SK-MEL-5 (cell line): ENCODE results near the gene MAPK1IP1L. TPM values are rescaled to one million over a fixed set of nuclear protein-coding genes. Genes with fewer than 3 reads are reported as not detected.
"Not testable (repeated sequence)": the region's sequence is repeated elsewhere in the genome, so short reads cannot be mapped to it uniquely, and the experiment has no call there.

ENCODE experiments used
- DNase-seq: peaks from one replicate; pipeline ENCODE4 v3.0.0-alpha.2; 2016; ENCODE audit warnings: low read depth, low spot score
- in situ Hi-C: cut with HindIII; loops from 2 replicates; pipeline ENCODE4 v1.10.0; 2016; ENCODE audit warnings: low sequenced_read_pairs, high pct_unique_total_duplicates, low pct_unique_long_range_greater_than_20kb
- polyA plus RNA-seq, 2 experiments: library from polyadenylated mRNA; depleted of rRNA; stranded (reverse); fragments of >200 nt; gene quantifications; 2 replicates each; pipeline ENCODE4 v1.2.3, GENCODE V29; 2015
- total RNA-seq: library from RNA; depleted of rRNA; stranded (reverse); fragments of >200 nt; shearing (Covaris generic); gene quantifications from 2 replicates; pipeline ENCODE4 v1.2.3, GENCODE V29; 2014; rRNA removed

The MAPK1IP1L gene
- 55.1 and 56.4 TPM in 2 replicates for total RNA-seq
- polyA plus RNA-seq (2015; cell fraction: cytosol; rRNA removed) = 196 and 229 TPM in 2 replicates
- polyA plus RNA-seq (2015; cell fraction: nucleus; rRNA removed) = 73.7 and 81.6 TPM in 2 replicates

DNA sequence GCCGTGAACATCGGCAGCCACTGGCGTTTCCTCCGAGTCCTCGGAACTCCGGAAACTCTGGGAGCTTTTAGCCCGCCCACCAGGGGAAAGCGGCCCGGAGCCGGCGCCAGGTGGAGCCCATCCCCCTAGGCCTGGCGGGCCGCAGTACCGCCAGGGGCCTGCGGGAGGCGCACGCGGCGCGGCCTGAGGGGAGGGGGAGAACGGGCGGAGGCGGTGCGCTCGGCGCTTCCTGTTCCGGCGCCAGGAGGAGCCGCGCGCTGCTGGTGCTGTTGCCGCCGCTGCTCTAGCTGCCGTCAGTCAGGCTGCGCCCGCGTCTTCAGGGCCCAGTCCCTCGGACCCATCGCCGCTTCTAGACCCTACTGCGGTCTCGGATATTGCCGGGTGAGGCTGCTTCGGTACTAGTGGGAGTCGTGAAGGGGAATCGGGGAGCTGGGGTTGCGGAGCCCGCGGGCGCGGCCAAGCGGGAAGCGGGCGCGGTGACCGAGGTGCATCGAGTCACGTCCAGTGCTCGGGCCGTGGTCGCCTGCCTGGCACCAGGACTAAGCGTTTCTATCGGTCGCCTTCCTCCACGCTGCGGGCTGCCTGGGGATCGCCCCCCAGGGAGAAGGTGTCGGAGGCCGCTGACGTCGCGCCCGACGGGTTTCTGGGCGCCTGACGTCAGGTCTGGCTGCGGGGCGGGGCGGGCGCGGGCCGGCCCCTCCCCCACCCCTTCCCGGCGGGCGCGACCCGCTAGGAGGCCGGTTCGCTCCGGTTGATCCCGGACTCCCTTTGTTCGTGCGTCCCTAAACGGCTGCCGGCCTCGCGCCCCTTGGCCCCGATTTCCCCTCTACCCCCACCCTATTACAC lies at the start of gene MAPK1IP1L:
MAPK1IP1L (plus strand) TSS at position 225 of the 846 bp plus-strand sequence. CDS start 10,037 bp downstream, outside the sequence.
- in situ Hi-C loops = no loop called here
- DNase-seq = peak; percentile 93

DNA sequence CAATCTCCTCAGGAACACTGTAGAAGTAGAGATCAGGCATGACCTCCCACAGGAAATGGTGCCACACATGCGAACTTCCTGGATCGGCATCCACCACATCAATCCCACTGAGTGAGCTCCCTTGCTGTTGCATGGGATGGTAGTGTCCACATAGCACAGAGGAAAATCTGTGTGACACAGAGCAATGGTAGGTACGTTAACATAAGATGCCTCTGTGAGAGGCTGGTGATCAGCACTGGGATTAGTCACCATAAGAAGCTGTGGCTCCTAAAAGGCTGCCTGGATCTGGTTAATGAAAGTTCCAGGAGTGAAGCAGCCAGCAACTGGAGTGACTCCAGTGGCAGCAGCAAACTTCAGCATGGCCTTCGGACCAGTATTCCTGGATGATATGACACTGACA lies 46.4 kb upstream of the MAPK1IP1L start:
- no peak for DNase-seq
- in situ Hi-C loops = no loop called here

GRCh38 chr14:55015006-55015405 lies 36.4 kb upstream of the MAPK1IP1L start:
- DNase-seq = no peak
- in situ Hi-C loops = no loop called here

- no peak for DNase-seq
- in situ Hi-C loops = no loop called here
These were observed 31.4 kb upstream of the MAPK1IP1L start for GRCh38 chr14:55019968-55020554.

GRCh38 chr14:55024365-55024764 lies 27.1 kb upstream of the MAPK1IP1L start:
- DNase-seq = not testable (repeated sequence)

GRCh38 chr14:55025948-55026347 lies 25.5 kb upstream of the MAPK1IP1L start:
- no peak for DNase-seq
- in situ Hi-C loops = no loop called here

More at GRCh38 chr14:55024365-55024764, 27.1 kb upstream of the MAPK1IP1L start:
- in situ Hi-C loops = not testable (repeated sequence)

GRCh38 chr14:55026441-55026792 lies 25.0 kb upstream of the MAPK1IP1L start:
- no peak for DNase-seq
- in situ Hi-C loops = no loop called here

DNA sequence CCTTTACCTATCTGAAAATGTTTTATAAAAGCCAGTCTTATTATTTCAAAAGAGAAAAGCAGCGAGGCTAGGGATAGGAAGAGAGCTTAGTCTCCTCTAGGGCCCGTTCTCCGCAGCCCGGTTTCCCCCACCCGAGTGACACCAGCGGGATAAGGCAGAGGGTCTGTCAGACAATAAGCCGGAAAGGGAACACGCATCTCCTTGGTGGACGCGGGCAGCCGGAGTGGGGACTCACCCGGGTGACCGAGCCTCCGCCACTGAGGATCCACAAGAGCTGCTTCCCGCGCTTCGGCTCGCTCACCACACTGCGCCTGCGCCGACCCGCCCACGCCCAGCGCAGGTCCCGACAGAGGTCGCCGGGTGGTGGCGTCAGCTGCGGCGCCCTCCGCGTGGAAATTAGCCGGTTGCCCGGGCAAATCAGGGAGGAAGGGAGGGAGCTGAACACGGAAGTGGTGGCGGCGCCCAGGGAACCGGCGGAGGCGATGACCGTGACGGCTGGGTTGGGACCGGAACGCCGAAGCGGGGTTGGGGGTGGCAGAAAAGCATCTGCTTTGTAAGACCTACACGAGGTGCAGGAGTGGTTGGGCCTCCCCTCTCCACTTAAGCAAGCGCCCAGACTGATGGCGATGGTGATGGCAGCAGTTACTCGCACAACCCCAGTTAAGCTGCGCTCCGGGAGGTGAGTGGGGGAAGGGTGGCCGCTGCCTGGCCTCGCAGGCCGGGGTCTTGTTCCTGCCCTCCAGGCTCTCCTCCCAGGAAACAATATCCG lies 24.5 kb upstream of the MAPK1IP1L start, which contains the start of the genes SOCS4 and WDHD1:
SOCS4 (plus strand) TSS at position 444 of the 769 bp plus-strand sequence. CDS start 15,806 bp downstream, outside the sequence.
WDHD1 (minus strand) TSS at position 307 of the 769 bp plus-strand sequence. CDS start 312 bp downstream, outside the sequence.
- peak; percentile 89 for DNase-seq
- in situ Hi-C loops = no loop called here

DNA sequence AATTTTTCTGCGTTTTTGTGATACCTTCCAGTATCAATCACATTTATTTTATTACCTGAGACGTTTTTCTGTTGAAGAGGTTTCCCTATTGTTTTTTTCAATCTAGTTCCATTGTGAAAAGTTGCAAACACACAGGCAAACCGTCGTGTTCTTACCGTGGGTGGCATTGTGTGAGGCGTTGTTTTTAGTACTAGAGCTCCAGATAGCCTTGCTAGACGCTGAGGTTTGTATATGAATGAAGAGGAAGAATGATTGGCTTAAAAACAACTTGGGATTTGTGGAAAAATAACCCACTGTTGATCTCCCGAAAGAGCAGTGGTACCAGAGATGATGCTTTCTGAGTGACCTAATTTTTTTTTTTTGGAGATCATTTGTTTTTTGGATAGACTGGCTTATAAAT lies 23.4 kb upstream of the MAPK1IP1L start:
- in situ Hi-C loops = no loop called here
- no peak for DNase-seq

DNA sequence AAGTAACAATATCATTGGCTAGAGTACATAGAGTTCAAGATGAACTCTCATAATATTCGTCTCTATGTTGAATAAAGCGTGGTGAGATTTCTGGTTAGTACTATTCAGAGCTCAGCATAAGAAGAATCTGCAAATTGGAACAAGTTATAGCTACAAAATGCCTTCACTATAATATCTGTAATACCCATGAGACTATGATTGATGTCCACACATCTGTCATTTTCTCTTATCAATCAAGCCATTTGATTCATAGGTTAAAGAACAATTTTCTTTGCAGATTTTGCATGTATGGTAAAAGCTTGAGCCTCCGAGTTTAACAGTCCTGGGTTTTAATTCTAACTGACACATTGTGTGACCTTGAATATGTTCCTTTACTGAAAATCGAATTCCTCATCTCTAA lies 23.0 kb upstream of the MAPK1IP1L start:
- DNase-seq = no peak
- in situ Hi-C loops = no loop called here

DNA sequence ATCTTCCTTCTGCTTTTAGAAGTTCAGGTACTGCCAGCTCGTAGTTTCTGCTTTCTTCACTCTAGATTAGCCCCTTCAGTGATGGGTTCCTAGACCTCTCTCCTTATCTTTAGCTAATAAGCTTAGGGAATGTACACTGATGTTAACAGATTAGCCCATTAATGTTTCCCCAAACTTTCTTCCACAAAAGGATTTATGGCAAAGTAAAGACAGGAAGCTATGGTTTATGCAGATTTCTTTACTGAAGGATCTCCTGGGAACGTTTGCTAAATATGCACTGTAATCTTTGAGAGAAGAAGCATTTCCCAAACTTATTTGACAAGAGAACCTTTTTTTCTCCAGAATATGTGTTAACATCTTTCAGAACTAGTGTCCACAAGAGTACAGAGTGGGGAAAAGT lies 20.3 kb upstream of the MAPK1IP1L start:
- DNase-seq = no peak
- in situ Hi-C loops = no loop called here

DNA sequence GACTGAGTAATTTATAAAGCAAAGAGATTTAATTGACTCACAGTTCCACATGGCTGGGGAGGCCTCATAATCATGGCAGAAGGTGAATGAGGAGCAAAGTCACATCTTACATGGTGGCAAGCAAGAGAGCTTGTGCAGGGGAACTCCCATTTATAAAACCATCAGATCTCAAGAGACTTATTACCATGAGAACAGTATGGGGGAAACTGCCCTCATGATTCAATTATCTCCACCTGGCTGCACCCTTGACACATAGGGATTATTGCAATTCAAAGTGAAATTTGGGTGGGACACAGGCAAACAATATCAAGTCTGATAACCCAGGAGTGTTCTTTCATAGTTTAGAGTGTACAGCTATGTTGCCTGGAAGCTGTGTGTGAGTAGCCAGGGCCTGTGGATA lies 13.5 kb upstream of the MAPK1IP1L start:
- in situ Hi-C loops, DNase-seq: not testable (repeated sequence)

DNA sequence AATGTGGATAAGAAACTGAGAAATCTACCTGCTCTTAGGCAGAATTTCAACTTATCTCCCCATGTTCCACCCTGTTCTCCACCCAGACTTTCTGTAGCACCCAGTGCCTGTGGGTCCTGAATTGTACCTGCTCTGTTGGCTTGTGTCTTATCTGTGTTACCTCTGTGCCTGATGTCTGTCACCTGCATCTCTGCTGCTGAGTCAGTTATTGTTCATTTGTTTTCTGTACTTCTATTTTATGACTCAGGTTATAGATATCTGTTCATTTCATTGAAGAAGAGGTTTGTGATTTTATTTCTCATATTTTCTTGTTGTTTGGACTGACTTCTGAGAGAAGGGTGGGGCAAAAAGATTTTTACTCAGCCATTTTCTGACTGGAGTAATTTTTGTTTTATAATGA lies 12.7 kb upstream of the MAPK1IP1L start:
- in situ Hi-C loops = no loop called here

DNA sequence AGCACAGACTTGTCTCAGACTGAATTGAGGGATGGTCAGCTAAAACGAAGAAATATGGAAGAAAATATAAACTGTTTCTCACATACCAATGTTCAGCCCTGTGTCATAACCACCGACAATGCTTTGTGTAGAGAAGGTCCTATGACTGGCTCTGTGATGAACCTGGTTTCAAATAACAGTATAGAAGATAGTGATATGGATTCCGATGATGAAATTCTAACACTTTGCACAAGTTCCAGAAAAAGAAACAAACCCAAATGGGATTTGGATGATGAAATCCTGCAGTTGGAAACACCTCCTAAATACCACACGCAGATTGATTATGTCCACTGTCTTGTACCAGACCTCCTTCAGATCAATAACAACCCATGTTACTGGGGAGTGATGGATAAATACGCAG lies 7.9 kb upstream of the MAPK1IP1L start:
- in situ Hi-C loops = no loop called here
- no peak for DNase-seq

More for the DNA sequence above, 12.7 kb upstream of the MAPK1IP1L start:
- no peak for DNase-seq

DNA sequence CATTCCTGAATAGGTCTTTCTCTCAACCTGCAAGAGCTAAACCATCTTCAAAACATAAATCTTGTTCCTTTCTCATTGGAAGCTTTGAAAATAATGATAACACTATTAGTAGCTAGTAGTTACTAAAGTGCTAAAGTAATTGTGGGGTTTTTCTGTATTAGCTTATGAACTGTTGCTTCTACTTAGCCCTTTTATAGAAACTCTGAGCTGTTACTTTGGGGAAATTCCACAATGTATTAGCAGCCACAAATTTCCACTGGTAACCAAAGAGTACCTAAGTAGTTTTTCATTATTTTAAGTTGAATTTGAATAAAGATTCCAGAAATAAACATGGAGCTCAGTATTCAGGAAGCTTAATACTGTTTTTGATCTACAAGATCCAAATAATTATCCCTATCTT lies 6.4 kb upstream of the MAPK1IP1L start:
- in situ Hi-C loops = no loop called here
- no peak for DNase-seq

DNA sequence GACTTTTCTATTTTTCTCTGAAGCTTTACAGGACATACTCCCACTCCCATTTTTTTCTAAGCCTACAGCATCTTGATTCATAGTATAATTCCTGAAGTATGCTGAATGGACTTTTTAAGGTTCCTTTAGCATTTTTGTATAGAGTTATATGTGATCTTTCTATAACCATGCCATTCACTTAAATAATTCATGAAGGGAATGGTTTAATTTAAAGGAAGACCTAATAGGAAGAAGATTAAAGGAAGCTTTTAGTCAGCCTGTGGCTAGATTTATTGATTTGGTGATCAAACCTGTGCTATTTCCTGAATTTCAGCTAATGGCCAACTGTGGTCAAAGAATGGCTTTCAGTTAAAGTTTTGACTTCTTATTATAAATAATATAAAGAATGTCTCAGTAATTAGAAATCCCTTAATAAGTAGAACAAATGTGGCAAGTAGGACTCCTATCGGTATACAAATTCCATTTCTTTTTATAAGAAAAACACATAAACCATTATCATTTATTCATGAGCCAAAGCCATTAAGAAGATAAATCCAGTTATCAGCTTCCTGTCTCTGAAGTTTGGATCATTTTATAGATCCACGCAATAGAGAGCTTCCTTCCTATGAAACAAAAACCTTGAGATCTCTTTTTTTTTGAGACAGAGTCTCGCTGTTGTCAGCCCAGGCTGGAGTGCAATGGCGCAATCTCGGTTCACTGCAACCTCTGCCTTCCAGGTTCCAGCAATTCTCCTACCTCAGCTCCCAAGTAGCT lies 4.0 kb upstream of the MAPK1IP1L start:
- in situ Hi-C loops = no loop called here

GRCh38 chr14:55048900-55049436 lies 2.5 kb upstream of the MAPK1IP1L start:
- DNase-seq = no peak
- in situ Hi-C loops = no loop called here

More for the DNA sequence above, 4.0 kb upstream of the MAPK1IP1L start:
- DNase-seq = no peak
